ENCODE data around the gene CCDC102A. TPM values are rescaled to one million over a fixed set of nuclear protein-coding genes. Genes with fewer than 3 reads are reported as not detected.

CCDC102A gene
- total and polyA plus RNA-seq, 9 of the 15 experiments (the other 6 are each of a cell fraction or from before 2014, with no cell fraction given) = 0.03 to 4.9 (median 1.4) TPM

DNA sequence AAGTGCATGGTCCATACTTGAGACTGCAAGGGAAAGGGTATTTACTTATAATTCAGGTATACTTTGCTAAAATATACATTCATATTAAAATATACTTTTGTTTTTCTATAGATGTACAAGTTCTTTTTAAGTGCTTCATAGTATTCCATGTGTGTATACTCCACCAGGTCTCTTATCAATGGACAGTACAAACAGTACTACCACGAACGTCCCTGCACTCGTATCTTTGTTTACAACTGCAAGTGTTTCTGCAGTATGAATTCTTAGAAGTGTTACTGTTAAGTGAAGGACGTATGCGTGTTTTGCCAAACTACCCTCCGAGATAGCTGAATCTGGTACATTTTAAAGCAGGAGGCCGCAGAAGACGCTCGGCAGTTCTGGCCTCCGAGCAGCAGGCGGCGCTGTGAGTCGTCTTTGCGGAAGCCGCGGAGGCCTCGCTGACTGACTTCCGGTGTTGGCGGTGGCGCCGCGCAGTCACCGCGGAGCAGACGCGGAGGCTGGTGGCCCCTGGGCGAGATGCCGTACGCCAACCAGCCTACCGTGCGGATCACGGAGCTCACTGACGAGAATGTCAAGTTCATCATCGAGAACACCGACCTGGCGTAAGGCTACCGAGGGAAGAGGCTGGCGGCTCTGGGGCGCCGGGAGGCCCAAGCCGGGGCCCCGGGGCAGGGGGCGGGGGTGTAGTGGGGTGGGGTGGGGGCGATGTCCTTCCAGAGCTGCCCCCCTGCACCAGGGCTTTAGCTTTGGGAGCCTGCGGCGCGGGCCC is 74.0 kb downstream of the CCDC102A start, which contains the start of gene POLR2C (continued):
- TF ChIP-seq, protein P1, sequence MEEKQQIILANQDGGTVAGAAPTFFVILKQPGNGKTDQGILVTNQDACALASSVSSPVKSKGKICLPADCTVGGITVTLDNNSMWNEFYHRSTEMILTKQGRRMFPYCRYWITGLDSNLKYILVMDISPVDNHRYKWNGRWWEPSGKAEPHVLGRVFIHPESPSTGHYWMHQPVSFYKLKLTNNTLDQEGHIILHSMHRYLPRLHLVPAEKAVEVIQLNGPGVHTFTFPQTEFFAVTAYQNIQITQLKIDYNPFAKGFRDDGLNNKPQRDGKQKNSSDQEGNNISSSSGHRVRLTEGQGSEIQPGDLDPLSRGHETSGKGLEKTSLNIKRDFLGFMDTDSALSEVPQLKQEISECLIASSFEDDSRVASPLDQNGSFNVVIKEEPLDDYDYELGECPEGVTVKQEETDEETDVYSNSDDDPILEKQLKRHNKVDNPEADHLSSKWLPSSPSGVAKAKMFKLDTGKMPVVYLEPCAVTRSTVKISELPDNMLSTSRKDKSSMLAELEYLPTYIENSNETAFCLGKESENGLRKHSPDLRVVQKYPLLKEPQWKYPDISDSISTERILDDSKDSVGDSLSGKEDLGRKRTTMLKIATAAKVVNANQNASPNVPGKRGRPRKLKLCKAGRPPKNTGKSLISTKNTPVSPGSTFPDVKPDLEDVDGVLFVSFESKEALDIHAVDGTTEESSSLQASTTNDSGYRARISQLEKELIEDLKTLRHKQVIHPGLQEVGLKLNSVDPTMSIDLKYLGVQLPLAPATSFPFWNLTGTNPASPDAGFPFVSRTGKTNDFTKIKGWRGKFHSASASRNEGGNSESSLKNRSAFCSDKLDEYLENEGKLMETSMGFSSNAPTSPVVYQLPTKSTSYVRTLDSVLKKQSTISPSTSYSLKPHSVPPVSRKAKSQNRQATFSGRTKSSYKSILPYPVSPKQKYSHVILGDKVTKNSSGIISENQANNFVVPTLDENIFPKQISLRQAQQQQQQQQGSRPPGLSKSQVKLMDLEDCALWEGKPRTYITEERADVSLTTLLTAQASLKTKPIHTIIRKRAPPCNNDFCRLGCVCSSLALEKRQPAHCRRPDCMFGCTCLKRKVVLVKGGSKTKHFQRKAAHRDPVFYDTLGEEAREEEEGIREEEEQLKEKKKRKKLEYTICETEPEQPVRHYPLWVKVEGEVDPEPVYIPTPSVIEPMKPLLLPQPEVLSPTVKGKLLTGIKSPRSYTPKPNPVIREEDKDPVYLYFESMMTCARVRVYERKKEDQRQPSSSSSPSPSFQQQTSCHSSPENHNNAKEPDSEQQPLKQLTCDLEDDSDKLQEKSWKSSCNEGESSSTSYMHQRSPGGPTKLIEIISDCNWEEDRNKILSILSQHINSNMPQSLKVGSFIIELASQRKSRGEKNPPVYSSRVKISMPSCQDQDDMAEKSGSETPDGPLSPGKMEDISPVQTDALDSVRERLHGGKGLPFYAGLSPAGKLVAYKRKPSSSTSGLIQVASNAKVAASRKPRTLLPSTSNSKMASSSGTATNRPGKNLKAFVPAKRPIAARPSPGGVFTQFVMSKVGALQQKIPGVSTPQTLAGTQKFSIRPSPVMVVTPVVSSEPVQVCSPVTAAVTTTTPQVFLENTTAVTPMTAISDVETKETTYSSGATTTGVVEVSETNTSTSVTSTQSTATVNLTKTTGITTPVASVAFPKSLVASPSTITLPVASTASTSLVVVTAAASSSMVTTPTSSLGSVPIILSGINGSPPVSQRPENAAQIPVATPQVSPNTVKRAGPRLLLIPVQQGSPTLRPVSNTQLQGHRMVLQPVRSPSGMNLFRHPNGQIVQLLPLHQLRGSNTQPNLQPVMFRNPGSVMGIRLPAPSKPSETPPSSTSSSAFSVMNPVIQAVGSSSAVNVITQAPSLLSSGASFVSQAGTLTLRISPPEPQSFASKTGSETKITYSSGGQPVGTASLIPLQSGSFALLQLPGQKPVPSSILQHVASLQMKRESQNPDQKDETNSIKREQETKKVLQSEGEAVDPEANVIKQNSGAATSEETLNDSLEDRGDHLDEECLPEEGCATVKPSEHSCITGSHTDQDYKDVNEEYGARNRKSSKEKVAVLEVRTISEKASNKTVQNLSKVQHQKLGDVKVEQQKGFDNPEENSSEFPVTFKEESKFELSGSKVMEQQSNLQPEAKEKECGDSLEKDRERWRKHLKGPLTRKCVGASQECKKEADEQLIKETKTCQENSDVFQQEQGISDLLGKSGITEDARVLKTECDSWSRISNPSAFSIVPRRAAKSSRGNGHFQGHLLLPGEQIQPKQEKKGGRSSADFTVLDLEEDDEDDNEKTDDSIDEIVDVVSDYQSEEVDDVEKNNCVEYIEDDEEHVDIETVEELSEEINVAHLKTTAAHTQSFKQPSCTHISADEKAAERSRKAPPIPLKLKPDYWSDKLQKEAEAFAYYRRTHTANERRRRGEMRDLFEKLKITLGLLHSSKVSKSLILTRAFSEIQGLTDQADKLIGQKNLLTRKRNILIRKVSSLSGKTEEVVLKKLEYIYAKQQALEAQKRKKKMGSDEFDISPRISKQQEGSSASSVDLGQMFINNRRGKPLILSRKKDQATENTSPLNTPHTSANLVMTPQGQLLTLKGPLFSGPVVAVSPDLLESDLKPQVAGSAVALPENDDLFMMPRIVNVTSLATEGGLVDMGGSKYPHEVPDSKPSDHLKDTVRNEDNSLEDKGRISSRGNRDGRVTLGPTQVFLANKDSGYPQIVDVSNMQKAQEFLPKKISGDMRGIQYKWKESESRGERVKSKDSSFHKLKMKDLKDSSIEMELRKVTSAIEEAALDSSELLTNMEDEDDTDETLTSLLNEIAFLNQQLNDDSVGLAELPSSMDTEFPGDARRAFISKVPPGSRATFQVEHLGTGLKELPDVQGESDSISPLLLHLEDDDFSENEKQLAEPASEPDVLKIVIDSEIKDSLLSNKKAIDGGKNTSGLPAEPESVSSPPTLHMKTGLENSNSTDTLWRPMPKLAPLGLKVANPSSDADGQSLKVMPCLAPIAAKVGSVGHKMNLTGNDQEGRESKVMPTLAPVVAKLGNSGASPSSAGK (IDR thresholded peaks at IDR 0.05) = no peak
- TF ChIP-seq, protein P2, sequence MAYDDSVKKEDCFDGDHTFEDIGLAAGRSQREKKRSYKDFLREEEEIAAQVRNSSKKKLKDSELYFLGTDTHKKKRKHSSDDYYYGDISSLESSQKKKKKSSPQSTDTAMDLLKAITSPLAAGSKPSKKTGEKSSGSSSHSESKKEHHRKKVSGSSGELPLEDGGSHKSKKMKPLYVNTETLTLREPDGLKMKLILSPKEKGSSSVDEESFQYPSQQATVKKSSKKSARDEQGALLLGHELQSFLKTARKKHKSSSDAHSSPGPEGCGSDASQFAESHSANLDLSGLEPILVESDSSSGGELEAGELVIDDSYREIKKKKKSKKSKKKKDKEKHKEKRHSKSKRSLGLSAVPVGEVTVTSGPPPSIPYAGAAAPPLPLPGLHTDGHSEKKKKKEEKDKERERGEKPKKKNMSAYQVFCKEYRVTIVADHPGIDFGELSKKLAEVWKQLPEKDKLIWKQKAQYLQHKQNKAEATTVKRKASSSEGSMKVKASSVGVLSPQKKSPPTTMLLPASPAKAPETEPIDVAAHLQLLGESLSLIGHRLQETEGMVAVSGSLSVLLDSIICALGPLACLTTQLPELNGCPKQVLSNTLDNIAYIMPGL (CRISPR knock-in tag; IDR thresholded peaks at IDR 0.05) = no peak
- TF ChIP-seq ZC3H4 (CRISPR knock-in tag; IDR thresholded peaks at IDR 0.05; ENCODE audit: borderline replicate concordance) = no peak
- TF ChIP-seq, protein P3, sequence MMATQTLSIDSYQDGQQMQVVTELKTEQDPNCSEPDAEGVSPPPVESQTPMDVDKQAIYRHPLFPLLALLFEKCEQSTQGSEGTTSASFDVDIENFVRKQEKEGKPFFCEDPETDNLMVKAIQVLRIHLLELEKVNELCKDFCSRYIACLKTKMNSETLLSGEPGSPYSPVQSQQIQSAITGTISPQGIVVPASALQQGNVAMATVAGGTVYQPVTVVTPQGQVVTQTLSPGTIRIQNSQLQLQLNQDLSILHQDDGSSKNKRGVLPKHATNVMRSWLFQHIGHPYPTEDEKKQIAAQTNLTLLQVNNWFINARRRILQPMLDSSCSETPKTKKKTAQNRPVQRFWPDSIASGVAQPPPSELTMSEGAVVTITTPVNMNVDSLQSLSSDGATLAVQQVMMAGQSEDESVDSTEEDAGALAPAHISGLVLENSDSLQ (IDR thresholded peaks at IDR 0.05) = peak; percentile 46; the same call in 1 of the 2 replicates
- no peak for TF ChIP-seq FOXP1 (CRISPR knock-in tag; IDR thresholded peaks at IDR 0.05)
- TF ChIP-seq DNMT1 (IDR thresholded peaks at IDR 0.05) = no peak
- TF ChIP-seq ZFPM2 (CRISPR knock-in tag; IDR thresholded peaks at IDR 0.05) = no peak
- TF ChIP-seq, protein P4, sequence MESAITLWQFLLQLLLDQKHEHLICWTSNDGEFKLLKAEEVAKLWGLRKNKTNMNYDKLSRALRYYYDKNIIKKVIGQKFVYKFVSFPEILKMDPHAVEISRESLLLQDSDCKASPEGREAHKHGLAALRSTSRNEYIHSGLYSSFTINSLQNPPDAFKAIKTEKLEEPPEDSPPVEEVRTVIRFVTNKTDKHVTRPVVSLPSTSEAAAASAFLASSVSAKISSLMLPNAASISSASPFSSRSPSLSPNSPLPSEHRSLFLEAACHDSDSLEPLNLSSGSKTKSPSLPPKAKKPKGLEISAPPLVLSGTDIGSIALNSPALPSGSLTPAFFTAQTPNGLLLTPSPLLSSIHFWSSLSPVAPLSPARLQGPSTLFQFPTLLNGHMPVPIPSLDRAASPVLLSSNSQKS (CRISPR knock-in tag; IDR thresholded peaks at IDR 0.05) = no peak
- TF ChIP-seq RHOXF2B (CRISPR knock-in tag; conservative IDR thresholded peaks at IDR 0.05) = no peak
- TF ChIP-seq, protein P5, sequence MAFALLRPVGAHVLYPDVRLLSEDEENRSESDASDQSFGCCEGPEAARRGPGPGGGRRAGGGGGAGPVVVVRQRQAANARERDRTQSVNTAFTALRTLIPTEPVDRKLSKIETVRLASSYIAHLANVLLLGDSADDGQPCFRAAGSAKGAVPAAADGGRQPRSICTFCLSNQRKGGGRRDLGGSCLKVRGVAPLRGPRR (CRISPR knock-in tag; IDR thresholded peaks at IDR 0.05) = no peak
- no peak for TF ChIP-seq CBFB (CRISPR knock-in tag; IDR thresholded peaks at IDR 0.05)
- TF ChIP-seq EP400 (IDR thresholded peaks at IDR 0.05) = peak; percentile 94

Data from K562 (cell line).